Stimulated activated CD4-positive, alpha-beta T cell treated with anti-CD3 and anti-CD28 coated beads, Interleukin-2, amount 100 ng/mL, for 24 hours (primary cell): ENCODE data around the gene INAFM2.

Experiments used
- DNase-seq, 2 donors: peaks; one replicate each; pipeline ENCODE4 v3.0.0-alpha.2; 2020

The INAFM2 gene

GRCh38 chr15:40287968-40288367 lies 35.5 kb upstream of the INAFM2 start:
- no peak for DNase-seq

DNA sequence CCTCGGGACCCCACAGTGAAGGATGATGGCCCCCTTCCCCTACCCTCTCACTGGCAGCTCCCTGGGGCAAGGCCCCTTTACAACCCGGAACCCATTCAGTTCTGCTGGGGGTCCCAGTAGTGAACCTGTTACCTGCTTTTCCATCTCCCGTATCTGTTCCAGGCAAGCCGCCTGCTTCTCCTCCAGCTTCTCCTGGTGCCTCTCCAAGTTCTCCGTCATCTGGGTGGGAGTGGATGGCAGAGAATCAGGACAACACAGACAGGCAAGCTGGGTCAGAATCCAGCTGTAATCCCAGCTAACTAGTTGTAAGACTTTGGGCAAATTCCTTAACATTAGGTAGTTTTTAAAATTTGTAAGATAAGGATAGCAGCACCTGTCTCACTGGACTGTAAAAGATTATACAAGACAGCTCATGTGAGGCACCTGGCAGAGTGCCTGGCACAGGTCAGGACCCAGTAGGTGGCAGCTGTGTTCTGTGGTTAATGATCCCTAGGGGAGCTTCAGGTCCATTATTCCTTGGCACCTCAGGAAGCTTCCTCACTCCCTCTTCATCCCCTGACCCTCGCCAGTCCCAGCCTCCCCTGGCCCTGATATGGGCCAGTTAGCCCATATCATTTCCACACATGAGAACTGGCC lies 34.2 kb upstream of the INAFM2 start:
- no peak for DNase-seq

DNA sequence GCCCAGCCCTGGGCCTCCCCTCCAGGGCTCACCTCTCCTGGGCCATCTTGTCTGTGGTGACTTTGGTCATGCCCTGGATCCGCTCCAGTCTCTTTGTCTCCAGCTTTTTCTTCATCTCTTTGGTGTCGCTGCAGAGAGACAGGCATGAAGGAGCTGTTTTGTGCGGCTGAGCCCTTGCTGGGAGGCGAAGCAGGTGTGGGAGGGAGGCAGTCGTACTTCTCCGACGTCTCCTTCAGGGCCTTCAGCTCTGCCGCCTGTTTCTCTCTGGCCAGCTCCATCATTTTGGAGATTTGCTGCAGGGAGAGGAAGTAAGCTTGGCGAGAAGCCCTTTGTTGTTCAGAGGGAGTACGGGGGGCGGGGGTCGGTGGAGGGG lies 33.0 kb upstream of the INAFM2 start:
- no peak for DNase-seq

GRCh38 chr15:40290918-40291574 lies 32.4 kb upstream of the INAFM2 start:
- no peak for DNase-seq

GRCh38 chr15:40292246-40292645 lies 31.2 kb upstream of the INAFM2 start:
- no peak for DNase-seq

DNA sequence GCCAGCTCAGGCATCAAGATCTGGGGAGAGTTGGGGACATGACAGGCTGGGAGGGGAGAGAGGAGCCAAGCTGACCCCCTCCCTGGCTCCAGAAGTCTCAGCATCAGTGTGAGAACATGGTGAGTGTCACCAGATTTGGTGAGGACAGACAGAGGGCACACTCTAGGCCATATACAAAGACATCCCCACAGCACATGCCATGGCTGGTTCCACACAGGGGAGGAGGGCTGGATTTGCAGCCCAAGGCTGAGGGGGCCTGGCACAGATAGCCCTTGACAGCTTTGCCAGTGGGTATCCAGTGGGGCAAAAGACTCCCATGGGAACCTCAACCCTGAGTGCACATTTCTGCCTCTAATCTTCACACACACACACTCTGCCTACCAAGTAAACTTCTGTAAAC lies 30.5 kb upstream of the INAFM2 start:
- DNase-seq: no peak

DNA sequence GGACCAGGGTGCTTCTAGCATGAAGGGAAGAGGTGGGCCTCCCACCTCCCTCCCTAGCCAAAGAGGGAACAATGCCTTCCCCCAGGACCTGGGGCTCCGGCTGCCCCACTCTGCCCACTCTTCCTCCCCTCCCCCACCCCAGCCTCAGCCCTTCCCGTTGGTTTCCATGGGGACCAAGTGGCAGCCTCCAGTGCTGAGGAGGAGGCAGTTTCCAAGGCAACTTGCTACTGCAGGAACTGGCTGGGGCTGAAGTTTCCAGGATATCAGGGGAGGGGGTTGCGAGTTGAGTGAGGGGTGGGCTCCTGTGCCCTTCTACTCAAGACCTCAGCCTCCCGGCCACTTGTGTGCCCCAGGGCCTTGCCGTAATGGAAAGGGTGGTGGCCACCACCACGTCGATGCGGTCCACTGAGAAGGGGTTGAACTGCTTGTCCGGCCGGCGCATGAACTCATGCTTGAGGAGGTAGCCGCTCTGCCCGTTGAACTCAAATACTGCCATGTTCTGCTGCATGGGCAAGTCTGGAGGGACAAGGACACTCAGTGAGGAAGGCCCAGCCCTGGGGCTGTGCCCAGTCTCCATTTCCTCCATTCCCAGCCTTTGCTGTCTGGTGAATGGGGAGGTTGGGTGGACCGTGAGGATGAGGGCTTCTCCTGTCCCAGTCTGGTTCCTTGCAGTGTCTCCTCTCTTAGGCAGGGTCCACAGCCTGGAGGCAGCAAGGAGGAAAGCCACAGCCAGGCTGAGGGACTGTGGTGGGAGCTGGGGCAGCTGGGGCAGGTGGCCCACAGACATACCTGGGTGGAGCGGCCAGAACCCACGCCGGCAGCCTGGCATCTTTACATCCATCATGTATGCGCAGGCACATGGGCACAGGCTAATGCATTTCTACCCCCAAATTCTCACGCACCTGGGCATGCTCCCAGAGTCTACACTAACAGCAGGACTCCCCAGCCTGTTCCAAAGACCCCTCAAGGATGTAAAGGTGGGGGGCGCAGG lies 29.3 kb upstream of the INAFM2 start:
- no peak for DNase-seq

DNA sequence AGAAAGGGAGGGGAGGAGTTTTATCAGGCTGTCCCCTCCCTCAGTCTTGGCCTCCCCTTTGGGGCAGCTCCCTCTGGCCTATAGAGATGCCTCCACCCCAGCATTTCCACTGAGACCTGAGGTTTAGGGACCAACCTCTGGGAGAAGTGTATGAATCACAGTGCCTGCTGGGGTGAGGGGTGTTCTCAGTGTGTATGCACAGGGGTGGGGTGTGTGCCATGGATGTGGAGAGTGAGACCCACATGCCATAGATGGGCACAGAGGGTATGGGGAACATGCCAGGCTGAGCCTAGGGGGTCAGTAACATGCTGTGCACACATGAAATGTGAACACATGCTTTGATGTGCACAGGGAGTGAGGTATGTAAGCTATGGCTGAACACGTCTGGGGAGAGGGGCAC lies 28.2 kb upstream of the INAFM2 start:
- no peak for DNase-seq

- DNase-seq: no peak
Observed at GRCh38 chr15:40295877-40296560, 27.5 kb upstream of the INAFM2 start.

DNA sequence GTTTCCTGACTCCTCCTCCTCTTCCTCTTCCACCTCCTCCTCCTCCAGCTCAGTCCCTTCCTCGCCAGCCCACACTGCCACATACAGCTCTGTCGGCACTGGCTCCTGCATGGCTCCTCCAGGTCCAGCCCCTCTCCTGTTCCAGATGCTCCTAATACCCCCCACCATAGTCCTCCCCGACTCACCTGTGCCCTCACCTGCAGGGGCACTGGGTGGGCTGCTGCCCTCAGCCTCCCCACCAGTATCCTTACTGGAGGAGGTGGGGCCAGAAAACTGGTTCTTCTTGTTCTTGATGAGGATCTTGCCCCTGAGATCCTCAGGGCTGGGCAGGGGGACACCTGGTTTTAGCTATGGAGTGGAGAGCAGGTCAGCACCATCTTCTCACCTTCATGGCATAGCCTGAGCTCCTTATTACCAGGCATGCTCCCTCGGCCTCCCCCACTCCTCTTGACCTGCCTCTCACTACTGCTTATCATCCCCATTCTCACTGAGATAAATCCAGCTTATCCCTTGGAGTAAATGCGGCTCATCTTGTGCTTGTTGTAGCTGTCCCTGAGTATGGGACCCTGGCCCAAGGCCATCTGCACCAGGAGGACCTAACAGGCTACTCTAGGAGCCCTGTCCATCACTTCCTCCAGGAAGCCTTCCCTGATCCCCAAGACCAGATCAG lies 26.8 kb upstream of the INAFM2 start:
- no peak for DNase-seq

DNA sequence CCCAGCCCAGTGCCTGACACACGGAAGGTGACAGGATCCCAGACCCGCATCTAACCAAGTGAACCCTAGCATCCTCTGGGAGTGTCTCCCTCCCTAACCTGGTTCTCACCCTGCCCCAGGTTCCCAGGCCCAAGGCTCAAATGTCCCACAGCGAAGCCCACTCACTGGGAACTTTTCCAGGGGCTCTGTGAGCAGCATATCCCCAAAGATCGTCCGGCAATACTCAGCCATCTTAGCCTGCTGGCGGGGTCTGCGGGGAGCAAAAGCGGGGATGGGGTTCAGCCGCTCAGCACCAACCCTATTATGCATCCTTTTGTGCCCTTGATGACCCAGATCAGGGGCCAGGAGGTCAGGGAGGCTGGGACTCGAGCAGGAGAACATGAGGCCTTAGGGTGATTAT lies 26.1 kb upstream of the INAFM2 start:
- DNase-seq: no peak

- DNase-seq: no peak
Observed at GRCh38 chr15:40298216-40298935, 25.1 kb upstream of the INAFM2 start.

- DNase-seq: no peak
Observed at GRCh38 chr15:40300367-40300766, 23.1 kb upstream of the INAFM2 start.

DNA sequence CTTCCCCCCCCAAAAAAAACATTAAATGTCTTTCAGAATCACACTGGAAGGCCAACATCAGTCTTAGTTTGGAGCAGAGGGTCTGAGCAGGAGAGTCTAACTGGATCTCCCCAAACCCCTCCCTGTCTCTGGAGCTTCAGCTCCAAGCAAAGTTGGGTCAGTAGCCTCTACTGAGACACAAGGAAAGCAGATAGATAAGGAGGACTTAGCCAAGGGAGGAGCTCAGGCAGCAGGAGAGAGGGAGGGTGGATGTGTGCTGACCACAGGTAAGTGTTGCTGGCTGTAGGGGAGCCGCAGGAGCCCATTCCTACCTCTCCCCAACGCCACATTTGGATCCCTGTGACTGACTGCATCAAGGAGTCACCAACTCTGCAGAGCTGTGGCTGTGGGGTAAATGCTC lies 22.7 kb upstream of the INAFM2 start:
- no peak for DNase-seq

GRCh38 chr15:40301467-40302179 lies 21.9 kb upstream of the INAFM2 start:
- no peak for DNase-seq

- DNase-seq: no peak
Observed at GRCh38 chr15:40302288-40302886, 21.1 kb upstream of the INAFM2 start.

DNA sequence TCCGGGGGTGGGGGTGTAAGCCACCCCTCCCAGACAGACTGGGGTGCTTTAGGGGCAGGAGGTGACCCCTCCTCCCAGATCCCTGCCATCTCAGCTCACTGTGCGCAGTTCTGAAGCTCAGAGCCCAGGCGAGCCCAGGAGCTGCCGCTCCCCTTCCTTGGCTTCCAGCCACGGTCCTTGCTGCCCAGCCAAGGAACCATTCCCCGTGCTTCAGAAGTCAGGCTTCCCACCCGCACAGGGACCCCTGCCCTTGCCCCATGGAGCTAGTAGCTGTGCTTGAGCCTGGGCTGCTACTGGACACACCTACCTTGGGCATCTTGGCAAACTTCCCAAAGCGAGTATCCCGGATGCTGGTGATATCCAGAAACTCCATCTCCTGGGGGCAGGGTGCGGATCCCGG lies 20.5 kb upstream of the INAFM2 start:
- DNase-seq: no peak

- DNase-seq: no peak
Observed at GRCh38 chr15:40303576-40303975, 19.9 kb upstream of the INAFM2 start.

GRCh38 chr15:40305281-40305680 lies 18.2 kb upstream of the INAFM2 start:
- no peak for DNase-seq

- no peak for DNase-seq
Observed at GRCh38 chr15:40306371-40306770, 17.1 kb upstream of the INAFM2 start.

- no peak for DNase-seq
Observed at GRCh38 chr15:40306908-40307307, 16.6 kb upstream of the INAFM2 start.
